ENCODE measurements around the gene KRT33A.

GRCh38 chr17:41307647-41308046, 43.0 kb downstream of the KRT33A start:
- TF ChIP-seq YY1 (IDR thresholded peaks at IDR 0.05; ENCODE audit: insufficient read depth, insufficient read length) (no peak), ZNF274 (IDR thresholded peaks at IDR 0.05; ENCODE audit: low read depth, low read length) (no peak)

Data from NT2/D1 (cell line).